ES-I3 (cell line): ENCODE results near the gene MLKL.

Experiments used
- H3K36me3 ChIP-seq: 2 replicates; pipeline ENCODE4 v1.6.1; 2013; ENCODE audit warnings: mild to moderate bottlenecking, low read length, control low read depth, moderate library complexity; ENCODE audit not compliant: insufficient read depth
- H3K4me1 ChIP-seq: 2 replicates; pipeline ENCODE4 v1.6.1; 2013; ENCODE audit warnings: mild to moderate bottlenecking, control low read depth, low read length; ENCODE audit not compliant: insufficient read depth
- H3K9ac ChIP-seq: 2 replicates; pipeline ENCODE4 v1.6.1; 2013; ENCODE audit warnings: low read depth, mild to moderate bottlenecking, low read length, moderate library complexity
- H3K9me3 ChIP-seq: 2 replicates; pipeline ENCODE4 v1.6.1; 2013; ENCODE audit warnings: mild to moderate bottlenecking, low read length, moderate library complexity; ENCODE audit not compliant: control insufficient read depth, insufficient read depth

MLKL gene

DNA sequence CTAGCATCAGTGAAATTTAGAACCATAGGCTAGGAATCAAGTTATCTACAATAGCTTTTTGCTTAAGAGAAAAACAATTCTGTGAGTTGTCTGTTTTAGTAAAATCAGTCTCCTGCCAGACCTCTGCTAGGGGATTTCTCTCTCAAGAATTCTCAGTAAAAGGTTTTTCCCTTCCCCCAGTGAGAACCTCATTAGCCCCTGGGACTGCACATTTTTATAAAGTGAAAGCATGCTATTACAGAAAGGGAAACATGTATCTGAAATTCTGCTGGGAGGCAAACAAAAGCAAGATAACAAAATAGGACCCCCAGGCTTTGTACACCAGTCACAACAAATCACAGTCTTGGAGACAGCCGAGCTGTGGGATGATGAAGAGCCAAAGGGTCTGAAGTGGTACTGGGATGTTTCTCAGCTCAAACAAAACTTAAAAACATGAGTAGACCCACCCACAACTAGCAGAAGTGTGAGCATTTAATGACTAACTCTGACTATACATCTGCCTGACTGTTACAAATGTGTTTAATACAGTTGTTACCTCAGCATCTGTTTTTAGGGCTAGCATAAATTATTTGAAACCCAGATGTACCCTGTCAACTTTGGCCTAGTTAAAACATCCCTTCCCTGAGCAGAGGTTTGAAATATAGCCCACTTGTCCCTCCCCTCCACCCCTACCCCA, 73.8 kb downstream of the MLKL start:
- Histone ChIP-seq H3K9me3 (no peaks in the 10 kb centered on the region), H3K4me1 (0 out of 2 replicates have a peak, but pooled peaks cover 5% of the 10 kb centered on the region), H3K9ac (no peak overlapping the region), H3K36me3 (peaks cover 46% of the 10 kb centered on the region)

DNA sequence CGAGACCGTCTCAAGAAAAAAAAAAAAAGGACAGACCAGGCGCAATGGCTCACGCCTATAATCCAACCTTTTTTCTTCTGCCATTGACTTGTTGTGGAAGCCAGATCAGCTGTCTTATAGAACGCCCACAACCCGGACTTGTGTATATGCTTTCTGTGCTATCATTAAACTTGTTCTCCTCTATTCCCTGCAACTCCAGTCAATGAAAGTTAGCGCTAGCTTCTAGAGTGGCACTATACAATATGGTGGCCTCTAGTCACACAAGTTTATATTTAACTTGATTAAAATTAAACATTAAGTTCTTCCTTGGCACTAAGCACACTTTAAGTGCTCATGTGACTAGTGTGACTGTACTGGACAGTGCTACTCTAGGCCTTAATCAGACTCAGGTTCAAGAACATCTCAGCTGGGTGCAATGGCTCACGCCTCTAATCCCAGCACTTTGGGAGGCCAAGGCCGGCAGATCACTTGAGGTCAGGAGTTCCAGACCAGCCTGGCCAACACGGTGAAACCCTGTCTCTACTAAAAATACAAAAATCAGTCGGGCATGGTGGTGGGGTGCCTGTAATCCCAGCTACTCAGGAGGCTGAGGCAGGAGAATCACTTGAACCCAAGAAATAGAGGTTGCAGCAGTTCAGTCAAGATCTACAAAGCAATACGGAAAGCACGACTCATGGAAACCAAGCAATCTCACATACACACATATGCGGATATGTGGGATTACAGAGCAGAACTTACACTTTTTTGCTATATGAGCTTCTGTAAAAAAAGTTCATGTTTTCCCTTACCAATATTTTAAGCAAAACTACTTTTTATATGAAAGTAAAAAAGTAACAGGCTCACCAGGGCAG, 74.9 kb downstream of the MLKL start:
- H3K9ac ChIP-seq = no peak overlapping the region
- no peaks in the 10 kb centered on the region for H3K9me3 ChIP-seq
- H3K36me3 ChIP-seq = peaks cover 37% of the 10 kb centered on the region
- 0 out of 2 replicates have a peak, but pooled peaks cover 5% of the 10 kb centered on the region for H3K4me1 ChIP-seq

DNA sequence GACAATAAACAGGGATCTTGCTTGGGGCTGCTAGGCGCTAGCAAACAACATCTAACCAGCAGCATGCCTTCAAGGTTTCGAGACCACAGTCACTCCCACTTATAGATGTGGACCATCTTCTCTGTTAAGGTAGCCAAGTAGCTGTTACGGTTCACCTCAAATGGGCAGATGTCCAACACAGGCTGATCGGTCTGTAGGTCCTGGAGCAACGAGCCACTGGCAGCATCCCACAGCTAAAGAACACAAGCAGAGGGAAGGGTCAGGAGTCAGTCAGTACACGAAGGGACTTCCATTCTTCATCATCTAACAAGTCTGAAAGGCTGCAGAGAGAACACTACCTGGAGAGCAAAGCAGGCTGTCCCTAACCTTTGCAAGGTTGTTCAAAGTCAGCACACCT, 76.8 kb downstream of the MLKL start:
- H3K9me3 ChIP-seq = no peaks in the 10 kb centered on the region
- H3K4me1 ChIP-seq = 0 out of 2 replicates have a peak, but pooled peaks cover 5% of the 10 kb centered on the region
- H3K36me3 ChIP-seq = peaks cover 23% of the 10 kb centered on the region
- no peak overlapping the region for H3K9ac ChIP-seq

DNA sequence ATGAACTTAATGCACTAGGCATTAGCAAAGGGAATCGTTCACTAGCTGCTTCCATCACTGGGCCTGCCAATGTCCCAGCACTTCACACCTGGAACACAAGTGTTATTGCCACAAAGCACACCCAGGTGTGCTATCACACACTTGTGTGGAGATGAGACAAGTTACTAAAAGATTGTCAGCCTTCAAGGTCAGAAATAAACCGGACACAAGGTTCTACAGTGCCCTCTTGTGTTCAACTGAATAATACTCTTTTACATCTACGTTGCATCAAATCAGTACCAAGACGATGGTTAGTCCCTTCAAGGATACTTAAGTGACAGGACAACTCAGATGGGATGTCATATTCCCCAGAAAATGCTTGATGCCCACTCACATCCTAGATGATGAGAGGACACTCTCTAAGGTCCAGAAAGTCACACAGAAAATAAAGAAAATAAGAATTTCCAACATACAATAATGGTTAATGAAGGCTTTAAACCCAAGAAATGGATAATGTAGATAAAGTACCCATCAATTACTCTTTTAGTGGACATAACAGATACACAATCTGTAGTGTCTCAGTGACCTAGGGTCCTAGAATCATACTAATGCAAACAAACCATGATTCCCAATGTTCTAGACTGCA, 77.3 kb downstream of the MLKL start:
- Histone ChIP-seq H3K4me1 (0 out of 2 replicates have a peak, but pooled peaks cover 5% of the 10 kb centered on the region), H3K36me3 (peaks cover 20% of the 10 kb centered on the region), H3K9ac (no peak overlapping the region), H3K9me3 (no peaks in the 10 kb centered on the region)

DNA sequence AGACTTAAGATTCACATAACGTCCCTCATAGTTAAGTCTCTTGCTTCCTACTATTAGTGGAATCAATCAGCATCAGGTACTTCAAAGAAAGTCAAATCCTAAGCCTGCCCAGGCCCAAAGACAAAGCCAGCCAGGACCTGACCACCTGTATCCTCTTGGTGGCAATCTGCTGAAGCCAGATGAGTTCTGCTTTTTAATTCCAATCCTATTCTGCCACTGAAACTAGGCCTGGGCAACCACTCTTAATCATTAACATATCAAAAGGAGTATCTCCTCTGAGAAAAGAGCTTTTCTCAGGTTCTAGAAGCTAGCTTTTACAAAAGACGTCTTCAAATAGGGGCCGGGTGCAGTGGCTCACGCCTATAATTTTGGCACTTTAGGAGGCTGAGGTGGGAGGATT, 78.7 kb downstream of the MLKL start:
- Histone ChIP-seq H3K4me1 (0 out of 2 replicates have a peak, but pooled peaks cover 5% of the 10 kb centered on the region), H3K9me3 (no peaks in the 10 kb centered on the region), H3K36me3 (peaks cover 16% of the 10 kb centered on the region), H3K9ac (no peak overlapping the region)
